Measurements from ENCODE around the gene GET4.

DNA sequence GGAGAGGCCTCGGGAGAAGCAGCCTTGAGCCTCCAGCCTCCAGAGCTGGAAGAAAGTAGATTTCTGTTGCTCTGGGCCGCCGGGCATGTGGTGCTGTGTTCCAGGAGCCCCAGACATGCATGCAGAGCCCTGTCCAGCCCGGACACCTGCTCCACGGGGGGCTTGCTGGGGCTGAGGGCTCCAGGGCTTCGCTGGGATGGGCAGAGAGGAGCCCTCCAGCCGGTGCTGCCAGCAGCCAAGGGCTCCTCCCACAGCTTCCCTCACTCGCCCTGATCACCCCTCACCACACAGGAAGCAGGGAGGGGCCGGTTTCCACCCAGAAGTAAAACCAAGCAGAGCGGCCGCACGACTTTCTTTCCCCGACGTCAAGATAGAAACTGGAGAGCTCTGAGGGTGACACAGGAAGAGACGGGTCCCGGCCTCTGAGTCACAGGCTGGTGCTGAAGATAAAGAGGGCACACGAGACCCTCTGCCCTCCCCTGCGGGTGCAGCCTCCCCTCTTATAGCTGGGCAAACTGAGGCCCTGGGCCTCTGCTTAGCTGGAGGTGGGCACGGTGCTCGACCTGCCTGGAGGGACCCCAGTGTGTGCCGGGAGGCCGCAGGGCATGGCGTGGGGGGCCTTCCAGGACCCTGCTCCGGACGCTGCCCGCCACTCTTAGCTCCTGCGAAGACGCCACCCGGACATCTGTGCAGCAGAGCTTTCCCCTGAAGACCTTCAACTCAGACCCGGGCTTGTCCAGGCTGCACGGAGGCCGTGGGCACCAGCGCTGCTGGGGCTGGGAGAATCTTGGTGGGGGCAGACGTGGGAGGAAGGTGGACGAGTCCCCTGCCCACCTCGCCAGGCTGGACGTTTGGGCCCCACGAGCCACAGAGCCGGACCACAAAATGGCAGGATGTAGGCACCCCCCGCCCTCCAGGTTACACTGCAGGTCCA is 47.0 kb downstream of the GET4 start:
- TF ChIP-seq, protein P1, sequence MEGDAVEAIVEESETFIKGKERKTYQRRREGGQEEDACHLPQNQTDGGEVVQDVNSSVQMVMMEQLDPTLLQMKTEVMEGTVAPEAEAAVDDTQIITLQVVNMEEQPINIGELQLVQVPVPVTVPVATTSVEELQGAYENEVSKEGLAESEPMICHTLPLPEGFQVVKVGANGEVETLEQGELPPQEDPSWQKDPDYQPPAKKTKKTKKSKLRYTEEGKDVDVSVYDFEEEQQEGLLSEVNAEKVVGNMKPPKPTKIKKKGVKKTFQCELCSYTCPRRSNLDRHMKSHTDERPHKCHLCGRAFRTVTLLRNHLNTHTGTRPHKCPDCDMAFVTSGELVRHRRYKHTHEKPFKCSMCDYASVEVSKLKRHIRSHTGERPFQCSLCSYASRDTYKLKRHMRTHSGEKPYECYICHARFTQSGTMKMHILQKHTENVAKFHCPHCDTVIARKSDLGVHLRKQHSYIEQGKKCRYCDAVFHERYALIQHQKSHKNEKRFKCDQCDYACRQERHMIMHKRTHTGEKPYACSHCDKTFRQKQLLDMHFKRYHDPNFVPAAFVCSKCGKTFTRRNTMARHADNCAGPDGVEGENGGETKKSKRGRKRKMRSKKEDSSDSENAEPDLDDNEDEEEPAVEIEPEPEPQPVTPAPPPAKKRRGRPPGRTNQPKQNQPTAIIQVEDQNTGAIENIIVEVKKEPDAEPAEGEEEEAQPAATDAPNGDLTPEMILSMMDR (IDR thresholded peaks at IDR 0.05; ENCODE audit: low read depth, low read length, missing input control) = no peak
- TF ChIP-seq SP1 (IDR thresholded peaks at IDR 0.05) = no peak
- TF ChIP-seq, protein P2, sequence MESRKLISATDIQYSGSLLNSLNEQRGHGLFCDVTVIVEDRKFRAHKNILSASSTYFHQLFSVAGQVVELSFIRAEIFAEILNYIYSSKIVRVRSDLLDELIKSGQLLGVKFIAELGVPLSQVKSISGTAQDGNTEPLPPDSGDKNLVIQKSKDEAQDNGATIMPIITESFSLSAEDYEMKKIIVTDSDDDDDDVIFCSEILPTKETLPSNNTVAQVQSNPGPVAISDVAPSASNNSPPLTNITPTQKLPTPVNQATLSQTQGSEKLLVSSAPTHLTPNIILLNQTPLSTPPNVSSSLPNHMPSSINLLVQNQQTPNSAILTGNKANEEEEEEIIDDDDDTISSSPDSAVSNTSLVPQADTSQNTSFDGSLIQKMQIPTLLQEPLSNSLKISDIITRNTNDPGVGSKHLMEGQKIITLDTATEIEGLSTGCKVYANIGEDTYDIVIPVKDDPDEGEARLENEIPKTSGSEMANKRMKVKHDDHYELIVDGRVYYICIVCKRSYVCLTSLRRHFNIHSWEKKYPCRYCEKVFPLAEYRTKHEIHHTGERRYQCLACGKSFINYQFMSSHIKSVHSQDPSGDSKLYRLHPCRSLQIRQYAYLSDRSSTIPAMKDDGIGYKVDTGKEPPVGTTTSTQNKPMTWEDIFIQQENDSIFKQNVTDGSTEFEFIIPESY (IDR thresholded peaks at IDR 0.05) = no peak
- peak in 1 of 2 donors; percentile 8 for TF ChIP-seq RAD21 (IDR thresholded peaks at IDR 0.05)
- no peak for TF ChIP-seq YY1 (IDR thresholded peaks at IDR 0.05)
- TF ChIP-seq GABPA (IDR thresholded peaks at IDR 0.05 in 1 of 2, conservative IDR thresholded peaks at IDR 0.05 in 1 of 2) = no peak
- no peak for TF ChIP-seq RXRA (IDR thresholded peaks at IDR 0.05)
- TF ChIP-seq TAF1 (conservative IDR thresholded peaks at IDR 0.05) = no peak
- TF ChIP-seq, protein P3, sequence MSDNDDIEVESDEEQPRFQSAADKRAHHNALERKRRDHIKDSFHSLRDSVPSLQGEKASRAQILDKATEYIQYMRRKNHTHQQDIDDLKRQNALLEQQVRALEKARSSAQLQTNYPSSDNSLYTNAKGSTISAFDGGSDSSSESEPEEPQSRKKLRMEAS (IDR thresholded peaks at IDR 0.05) = no peak
- TF ChIP-seq, protein P4, sequence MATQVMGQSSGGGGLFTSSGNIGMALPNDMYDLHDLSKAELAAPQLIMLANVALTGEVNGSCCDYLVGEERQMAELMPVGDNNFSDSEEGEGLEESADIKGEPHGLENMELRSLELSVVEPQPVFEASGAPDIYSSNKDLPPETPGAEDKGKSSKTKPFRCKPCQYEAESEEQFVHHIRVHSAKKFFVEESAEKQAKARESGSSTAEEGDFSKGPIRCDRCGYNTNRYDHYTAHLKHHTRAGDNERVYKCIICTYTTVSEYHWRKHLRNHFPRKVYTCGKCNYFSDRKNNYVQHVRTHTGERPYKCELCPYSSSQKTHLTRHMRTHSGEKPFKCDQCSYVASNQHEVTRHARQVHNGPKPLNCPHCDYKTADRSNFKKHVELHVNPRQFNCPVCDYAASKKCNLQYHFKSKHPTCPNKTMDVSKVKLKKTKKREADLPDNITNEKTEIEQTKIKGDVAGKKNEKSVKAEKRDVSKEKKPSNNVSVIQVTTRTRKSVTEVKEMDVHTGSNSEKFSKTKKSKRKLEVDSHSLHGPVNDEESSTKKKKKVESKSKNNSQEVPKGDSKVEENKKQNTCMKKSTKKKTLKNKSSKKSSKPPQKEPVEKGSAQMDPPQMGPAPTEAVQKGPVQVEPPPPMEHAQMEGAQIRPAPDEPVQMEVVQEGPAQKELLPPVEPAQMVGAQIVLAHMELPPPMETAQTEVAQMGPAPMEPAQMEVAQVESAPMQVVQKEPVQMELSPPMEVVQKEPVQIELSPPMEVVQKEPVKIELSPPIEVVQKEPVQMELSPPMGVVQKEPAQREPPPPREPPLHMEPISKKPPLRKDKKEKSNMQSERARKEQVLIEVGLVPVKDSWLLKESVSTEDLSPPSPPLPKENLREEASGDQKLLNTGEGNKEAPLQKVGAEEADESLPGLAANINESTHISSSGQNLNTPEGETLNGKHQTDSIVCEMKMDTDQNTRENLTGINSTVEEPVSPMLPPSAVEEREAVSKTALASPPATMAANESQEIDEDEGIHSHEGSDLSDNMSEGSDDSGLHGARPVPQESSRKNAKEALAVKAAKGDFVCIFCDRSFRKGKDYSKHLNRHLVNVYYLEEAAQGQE (IDR thresholded peaks at IDR 0.05) = no peak
